ENCODE measurements around the gene NECAB3. TPM values are rescaled to one million over a fixed set of nuclear protein-coding genes. Genes with fewer than 3 reads are reported as not detected.
A peak's percentile ranks its signal among the peaks of the same experiment; 100 is the strongest.

The NECAB3 gene
- total and polyA plus RNA-seq, 2 of the 4 experiments (the other 2 are of a cell fraction): 8.6 to 28.4 TPM

- TF ChIP-seq RCOR1 (IDR thresholded peaks at IDR 0.05; ENCODE audit: insufficient replicate concordance, low read length): no peak
These were observed 14.0 kb upstream of the NECAB3 start (continued) for GRCh38 chr20:33687993-33688937.

- ATAC-seq (ENCODE audit: low read depth) (no peak), DNase-seq (no peak)
- ChIA-PET POLR2A (ENCODE audit: unreplicated experiment) (no interaction called here), CTCF (no interaction called here)
- TF ChIP-seq POLR2A (IDR thresholded peaks at IDR 0.05; ENCODE audit: low read depth, low read length): no peak
- TF ChIP-seq RFX5 (IDR thresholded peaks at IDR 0.05; ENCODE audit: low read depth, low read length): no peak
- TF ChIP-seq CEBPB (IDR thresholded peaks at IDR 0.05; ENCODE audit: low read depth, low read length): no peak
- TF ChIP-seq, protein P1, sequence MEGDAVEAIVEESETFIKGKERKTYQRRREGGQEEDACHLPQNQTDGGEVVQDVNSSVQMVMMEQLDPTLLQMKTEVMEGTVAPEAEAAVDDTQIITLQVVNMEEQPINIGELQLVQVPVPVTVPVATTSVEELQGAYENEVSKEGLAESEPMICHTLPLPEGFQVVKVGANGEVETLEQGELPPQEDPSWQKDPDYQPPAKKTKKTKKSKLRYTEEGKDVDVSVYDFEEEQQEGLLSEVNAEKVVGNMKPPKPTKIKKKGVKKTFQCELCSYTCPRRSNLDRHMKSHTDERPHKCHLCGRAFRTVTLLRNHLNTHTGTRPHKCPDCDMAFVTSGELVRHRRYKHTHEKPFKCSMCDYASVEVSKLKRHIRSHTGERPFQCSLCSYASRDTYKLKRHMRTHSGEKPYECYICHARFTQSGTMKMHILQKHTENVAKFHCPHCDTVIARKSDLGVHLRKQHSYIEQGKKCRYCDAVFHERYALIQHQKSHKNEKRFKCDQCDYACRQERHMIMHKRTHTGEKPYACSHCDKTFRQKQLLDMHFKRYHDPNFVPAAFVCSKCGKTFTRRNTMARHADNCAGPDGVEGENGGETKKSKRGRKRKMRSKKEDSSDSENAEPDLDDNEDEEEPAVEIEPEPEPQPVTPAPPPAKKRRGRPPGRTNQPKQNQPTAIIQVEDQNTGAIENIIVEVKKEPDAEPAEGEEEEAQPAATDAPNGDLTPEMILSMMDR (conservative IDR thresholded peaks at IDR 0.05; ENCODE audit: low read depth, low read length): no peak
- no peak for TF ChIP-seq FOS (IDR thresholded peaks at IDR 0.05; ENCODE audit: low read depth, low read length)
- no peak for TF ChIP-seq RCOR1 (IDR thresholded peaks at IDR 0.05; ENCODE audit: insufficient replicate concordance, low read length)
- TF ChIP-seq BHLHE40 (IDR thresholded peaks at IDR 0.05; ENCODE audit: low read depth, low read length): no peak
- TF ChIP-seq CHD1 (IDR thresholded peaks at IDR 0.05; ENCODE audit: low read depth, low read length): no peak
- TF ChIP-seq, protein P2, sequence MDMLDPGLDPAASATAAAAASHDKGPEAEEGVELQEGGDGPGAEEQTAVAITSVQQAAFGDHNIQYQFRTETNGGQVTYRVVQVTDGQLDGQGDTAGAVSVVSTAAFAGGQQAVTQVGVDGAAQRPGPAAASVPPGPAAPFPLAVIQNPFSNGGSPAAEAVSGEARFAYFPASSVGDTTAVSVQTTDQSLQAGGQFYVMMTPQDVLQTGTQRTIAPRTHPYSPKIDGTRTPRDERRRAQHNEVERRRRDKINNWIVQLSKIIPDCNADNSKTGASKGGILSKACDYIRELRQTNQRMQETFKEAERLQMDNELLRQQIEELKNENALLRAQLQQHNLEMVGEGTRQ (IDR thresholded peaks at IDR 0.05; ENCODE audit: low read depth, low read length): no peak
- TF ChIP-seq MXI1 (IDR thresholded peaks at IDR 0.05; ENCODE audit: borderline replicate concordance, low read depth, low read length): no peak
- no peak for TF ChIP-seq MAZ (IDR thresholded peaks at IDR 0.05; ENCODE audit: borderline replicate concordance, low read depth, low read length)
- no peak overlapping the region for H2BK120ac ChIP-seq (ENCODE audit: low read depth, low read length)
- no peak overlapping the region for H3K9ac ChIP-seq (ENCODE audit: low read depth, low read length)
- H3K4me3 ChIP-seq (ENCODE audit: insufficient read depth, low read depth, low read length): no peak overlapping the region
- no peak overlapping the region for H4K5ac ChIP-seq (ENCODE audit: low read depth, low read length)
- peaks cover 2% of the 10 kb centered on the region; the same call in 1 of the 2 replicates for H4K20me1 ChIP-seq (ENCODE audit: insufficient read depth, low read length)
- no peaks in the 10 kb centered on the region for H3K36me3 ChIP-seq (ENCODE audit: control insufficient read depth, insufficient read depth, low read length)
- no peak overlapping the region for H3K27ac ChIP-seq (ENCODE audit: insufficient read depth, low read length)
- no peak overlapping the region for H3K23ac ChIP-seq (ENCODE audit: low read depth, low read length)
- in situ Hi-C loops (cut with MboI; ENCODE audit: low sequenced_read_pairs): no loop called here
- no peak overlapping the region for H3K4me2 ChIP-seq (ENCODE audit: low read depth, low read length)
- no peak overlapping the region for H3K56ac ChIP-seq (ENCODE audit: extremely low read depth, insufficient read depth, low read length)
- H4K91ac ChIP-seq (ENCODE audit: insufficient read depth, low read depth, low read length): no peak overlapping the region
- dilution Hi-C loops (cut with HindIII; ENCODE audit: low sequenced_read_pairs, unreplicated experiment): no loop called here
- peak overlapping the region; percentile 15 for H2AK9ac ChIP-seq (replicated peaks; ENCODE audit: low read depth, low read length, poor library complexity)
- intact Hi-C loops (cut with micrococcal nuclease): no loop called here
- H3K9me3 ChIP-seq (ENCODE audit: control insufficient read depth, insufficient read depth, low read length): no peaks in the 10 kb centered on the region
- no peak overlapping the region for H2BK5ac ChIP-seq (ENCODE audit: low read depth, low read length, poor library complexity, severe bottlenecking)
- H2BK15ac ChIP-seq (ENCODE audit: low read depth, low read length): no peak overlapping the region
- WGBS, 2 experiments (ENCODE audit: extremely low coverage in 2 of 2, insufficient read length in 1 of 2): 90% methylated on average over 6 of the region's 8 CpGs; no CpG with 5 or more reads in 1 of the 2 experiments
- no TSS peak for BruUV-seq (replicated peaks)
- H3K4ac ChIP-seq (ENCODE audit: low read depth, low read length): no peak overlapping the region
- H2AK5ac ChIP-seq (ENCODE audit: low read depth, low read length): no peak overlapping the region
- H3K18ac ChIP-seq (ENCODE audit: low read depth, low read length): no peak overlapping the region
- H2AFZ ChIP-seq (replicated peaks; ENCODE audit: low read length, poor library complexity): peak overlapping the region; percentile 46
- no peaks in the 10 kb centered on the region for H3K27me3 ChIP-seq (ENCODE audit: control insufficient read depth, insufficient read depth, low read length)
- peaks cover 7 to 22% of the 10 kb centered on the region in 2 experiments; a peak in 2 of 4 replicates for H3K79me1 ChIP-seq (ENCODE audit: low read depth in 1 of 2, low read length in 2 of 2)
- H3K14ac ChIP-seq (replicated peaks; ENCODE audit: low read depth, low read length): no peak overlapping the region
- H3K4me1 ChIP-seq (ENCODE audit: control insufficient read depth, insufficient read depth, low read length): peaks cover 9% of the 10 kb centered on the region
- peak overlapping the region; percentile 93 to 96; a peak in 1 of 4 replicates for H4K8ac ChIP-seq (ENCODE audit: low read depth in 2 of 2, low read length in 2 of 2)
- H2BK20ac ChIP-seq (ENCODE audit: low read depth, low read length): no peak overlapping the region
- 0 out of 2 replicates have a peak, but pooled peaks cover 13% of the 10 kb centered on the region for H3K9me1 ChIP-seq (ENCODE audit: insufficient read depth, low read length)
These were observed 13.2 kb upstream of the NECAB3 start for GRCh38 chr20:33687370-33687915.

Data from IMR-90 (cell line).